GM18907 (cell line): Measurements from ENCODE around the gene CRYBA1.
A peak's percentile ranks its signal among the peaks of the same experiment; 100 is the strongest.

Experiments
- ATAC-seq: cut with Tn5 transposase; IDR thresholded peaks from one replicate; pipeline ENCODE4 v1.9.1; 2021; ENCODE audit warnings: mild to moderate bottlenecking, moderate library complexity; ENCODE audit not compliant: unreplicated experiment

The CRYBA1 gene

DNA sequence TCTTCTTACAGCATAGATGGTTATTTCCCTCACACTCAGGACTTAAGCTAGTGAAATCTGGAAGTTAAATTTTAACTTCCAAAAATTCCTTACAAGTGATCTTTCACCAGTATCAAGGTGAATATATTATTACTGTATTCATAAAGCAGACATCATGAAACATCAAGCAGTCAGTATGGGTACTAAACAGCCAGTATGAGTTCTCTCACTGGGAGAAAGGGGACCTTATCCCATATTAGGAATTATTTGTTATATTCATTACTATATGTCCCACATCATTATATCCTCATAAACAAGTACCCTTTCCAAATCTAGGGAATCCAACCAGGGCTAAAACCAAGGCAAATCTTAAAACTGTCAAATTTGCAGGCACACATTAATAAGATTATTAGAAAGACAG is 32.0 kb downstream of the CRYBA1 start:
- no peak for ATAC-seq

DNA sequence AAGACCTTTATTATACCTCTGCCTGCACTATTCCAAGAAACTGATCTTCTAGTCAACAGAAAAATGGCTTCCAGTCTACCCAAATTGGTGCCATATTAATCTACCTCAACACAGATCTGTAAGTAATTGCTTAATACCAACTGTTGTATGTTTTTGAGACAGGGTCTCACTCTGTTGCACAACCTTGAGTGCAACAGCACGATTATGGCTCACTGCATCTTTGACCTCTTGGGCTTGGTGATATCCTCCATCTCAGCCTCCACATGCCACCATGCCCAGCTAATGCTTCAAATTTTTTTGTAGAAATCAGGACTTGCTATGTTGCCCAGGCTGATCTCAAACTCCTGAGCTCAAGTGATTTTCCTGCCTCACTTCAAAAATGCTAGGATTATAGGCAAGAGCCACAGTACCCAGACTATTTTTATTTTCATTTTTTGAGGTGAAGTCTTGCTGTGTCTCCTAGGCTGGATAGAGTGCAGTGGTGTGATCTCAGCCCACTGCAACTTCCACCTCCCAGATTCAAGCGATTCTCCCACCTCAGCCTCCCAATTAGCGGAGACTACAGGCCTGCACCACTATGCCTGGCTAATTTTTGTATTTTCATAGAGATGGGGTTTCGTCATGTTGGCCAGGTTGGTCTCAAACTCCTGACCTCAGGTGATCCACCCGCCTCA is 32.9 kb downstream of the CRYBA1 start:
- no peak for ATAC-seq

DNA sequence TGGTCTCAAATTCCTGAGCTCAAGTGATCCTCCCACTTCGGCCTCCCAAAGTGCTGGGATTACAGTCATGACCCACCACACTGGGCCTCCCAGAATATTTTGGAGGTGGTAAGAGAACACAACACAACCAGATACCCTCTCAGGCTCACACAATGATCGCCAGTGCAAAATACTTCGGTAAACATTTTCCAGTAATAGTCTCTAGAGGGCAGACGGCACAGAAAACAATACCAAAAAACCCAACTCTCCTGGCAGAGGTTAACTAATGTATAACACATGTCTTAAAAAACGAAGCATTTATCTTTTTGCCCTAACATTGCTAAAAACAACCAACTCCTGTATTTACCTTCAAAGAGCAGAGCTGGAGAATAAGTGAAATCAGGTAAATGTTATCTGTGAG is 36.8 kb downstream of the CRYBA1 start:
- no peak for ATAC-seq

DNA sequence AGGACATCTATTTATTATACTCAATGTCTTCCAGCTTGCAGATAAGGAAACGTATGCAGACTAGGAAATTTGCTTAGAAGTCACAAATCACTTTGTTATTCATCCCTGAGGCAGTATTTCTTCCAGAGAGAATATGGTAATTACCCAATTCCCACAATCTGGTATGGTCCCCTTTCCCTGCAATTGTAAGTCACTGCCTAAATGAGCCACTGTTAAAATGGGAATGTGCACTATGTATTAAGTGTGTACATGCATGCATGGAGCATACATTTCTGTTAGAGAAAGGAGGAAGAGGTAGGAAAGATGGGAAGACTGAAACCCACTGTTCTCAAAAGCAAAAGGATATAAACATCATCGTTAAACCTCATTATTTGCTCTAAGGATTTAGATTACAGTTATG is 37.3 kb downstream of the CRYBA1 start:
- ATAC-seq: no peak

DNA sequence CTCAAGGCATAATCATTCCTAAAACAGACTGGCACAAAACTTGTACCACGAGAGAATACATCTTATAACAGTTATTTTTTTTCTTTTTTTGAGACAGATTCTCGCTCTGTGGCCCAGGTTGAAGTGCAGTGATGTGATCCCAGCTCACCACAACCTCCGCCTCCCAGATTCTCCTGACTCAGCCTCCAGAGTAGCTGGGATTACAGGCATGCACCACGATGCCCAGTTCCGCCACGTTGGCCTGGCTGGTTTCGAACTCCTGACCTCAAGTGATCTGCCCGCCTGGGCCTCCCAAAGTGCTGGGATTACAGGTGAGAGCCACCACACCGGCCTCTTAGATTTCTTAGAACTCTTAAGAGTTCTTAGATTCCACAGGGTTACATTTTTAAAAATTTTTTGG is 43.2 kb downstream of the CRYBA1 start:
- no peak for ATAC-seq

DNA sequence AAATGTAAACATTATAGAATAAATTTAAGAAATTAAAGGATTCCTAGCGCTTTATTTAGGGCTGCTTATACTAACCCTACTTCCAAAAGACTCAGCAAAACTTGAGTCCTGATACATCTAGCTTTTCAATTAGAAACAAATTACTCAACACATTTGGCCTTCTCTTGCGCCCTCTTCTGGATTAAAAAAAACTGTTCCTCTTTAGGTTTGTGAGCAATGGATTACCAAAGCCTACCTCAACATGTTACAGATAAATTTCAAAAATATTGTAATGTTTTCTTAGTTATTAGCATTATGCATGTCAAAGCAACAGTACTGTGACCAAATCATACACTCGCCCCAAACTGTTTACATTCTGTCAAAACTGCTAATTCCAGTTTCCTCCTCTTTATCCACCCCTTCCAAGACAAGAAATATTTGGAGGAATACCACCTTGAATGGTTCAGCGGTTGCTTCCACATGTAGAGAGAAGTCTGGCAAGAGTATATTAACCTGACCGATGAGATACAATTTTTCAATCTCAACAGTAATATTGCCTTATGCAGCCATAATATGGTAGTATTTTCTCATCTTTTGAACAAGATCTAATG is 44.6 kb downstream of the CRYBA1 start:
- no peak for ATAC-seq

DNA sequence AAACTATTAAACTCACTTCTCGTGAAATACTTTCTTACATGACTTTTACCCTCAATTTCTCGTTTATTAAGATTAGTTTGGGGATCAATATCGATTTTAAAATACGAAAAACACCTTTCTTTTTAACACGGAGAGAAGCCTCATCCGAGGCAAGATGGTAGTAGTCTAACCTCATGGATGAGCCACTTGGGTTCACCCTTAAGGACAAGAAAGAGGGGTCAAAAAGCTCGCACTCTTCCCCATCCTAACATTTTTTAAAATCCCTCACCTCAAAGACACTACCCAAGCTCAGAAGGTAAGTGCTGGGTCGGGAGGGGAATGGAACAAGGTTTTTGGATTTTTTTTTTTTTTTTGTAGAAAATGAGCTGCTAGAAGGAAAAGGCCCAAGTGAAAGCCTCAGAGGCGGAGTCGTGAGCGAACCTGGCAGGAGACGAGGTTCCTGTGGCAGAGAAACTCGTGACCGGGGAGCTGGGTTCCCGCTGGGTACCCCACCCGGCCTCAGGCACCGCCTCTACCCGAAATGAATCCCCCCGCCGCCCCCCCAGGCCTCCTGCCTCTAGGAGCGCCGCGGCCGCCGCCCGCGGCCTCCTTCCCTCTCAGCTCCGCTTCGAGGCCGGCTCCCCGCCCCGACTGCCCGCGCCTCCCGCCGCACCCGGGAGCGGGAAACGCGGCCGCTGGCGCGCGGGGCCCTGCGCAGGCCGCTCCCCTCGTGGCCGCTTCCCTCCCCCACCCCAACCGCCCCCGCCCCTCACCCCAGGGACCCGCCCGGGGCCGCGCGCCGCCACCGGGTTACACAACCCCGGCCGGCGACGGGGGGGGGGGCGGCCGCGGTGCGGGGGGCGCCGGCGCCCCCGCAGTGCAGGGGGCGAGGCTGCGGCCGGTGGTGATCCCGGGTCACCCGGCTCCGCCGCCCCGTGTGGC is 45.7 kb downstream of the CRYBA1 start:
- peak; percentile 12 for ATAC-seq

DNA sequence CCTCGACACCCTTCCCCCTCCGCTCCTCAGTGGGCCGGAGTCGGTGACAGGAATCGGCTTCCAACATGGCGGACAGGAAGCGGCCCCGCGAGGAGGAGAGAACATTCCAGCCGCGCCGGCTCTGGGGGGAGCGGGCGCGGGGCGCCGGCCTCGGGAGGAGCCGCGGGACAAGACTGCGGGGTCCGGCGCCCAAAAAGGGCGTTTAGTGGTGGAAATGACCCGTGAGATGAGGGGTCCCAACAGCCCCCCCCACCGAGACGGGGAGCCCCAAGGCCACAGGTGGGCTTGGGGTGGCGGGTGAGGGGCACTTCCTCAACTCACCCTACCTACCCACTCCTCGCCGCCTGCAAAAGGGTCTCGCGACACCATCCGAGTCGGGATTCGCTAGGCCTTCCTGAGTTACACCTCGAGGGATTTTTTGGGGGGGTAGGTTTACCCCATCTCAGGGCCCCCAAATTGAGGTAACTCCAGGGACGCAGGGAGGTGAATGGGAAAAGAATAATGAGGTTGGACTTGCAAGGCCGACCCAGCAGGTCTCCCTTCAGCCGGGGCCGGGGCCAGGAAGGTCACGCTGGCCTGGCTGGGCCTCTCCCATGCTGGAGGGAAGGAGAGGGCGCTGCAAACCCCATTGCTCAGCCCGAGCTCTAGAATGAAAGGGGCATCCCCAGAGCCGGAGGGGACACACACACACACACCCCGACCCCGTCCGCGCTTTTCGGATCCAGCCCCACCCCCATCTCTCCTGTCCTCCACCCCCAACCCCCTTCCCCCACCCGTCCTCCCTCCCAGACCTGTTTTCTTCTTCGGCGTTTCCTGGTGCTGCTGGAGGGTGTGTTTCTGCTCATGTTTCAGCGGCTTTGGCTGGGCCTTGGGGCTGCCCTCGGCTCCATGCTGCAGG is 46.6 kb downstream of the CRYBA1 start:
- peak; percentile 23 for ATAC-seq

DNA sequence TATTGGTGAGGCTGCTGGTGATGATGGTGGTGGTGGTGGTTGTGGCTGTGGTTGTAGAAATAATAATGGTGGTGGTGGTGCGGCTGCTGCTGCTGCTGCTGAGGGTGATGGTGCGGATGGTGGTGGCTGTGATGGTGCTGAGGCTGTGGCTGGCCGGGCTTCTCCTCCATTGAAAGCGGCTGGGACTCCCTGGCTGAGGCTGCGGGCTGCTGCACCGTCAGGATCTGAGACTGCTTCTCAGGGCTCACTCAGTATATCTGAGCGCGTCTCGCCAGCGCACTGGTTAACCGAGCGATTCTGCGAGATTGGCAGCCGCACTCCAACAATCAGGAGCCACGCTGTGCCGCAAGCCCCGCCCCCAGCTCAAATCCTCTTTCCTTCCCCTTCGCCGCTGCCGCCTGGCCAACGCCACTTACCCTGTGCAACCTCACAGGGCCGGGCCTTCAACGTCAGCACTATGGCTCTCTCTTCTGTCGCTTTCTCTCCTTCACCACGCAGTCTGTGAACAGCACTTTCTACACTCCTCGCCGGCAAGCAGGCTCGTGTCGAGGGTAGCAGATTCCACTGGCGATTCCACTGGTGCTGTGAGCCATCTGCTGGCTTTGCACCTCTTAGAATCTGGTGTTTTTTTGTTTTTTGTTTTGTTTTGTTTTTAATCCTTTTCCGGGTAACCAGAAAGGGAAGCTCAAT is 47.4 kb downstream of the CRYBA1 start, which contains the start of gene NUFIP2:
TSS of gene NUFIP2 (minus strand) at position 259 of the 690 bp plus-strand sequence. CDS start at position 170, 89 bp downstream.
- peak; percentile 85 for ATAC-seq

DNA sequence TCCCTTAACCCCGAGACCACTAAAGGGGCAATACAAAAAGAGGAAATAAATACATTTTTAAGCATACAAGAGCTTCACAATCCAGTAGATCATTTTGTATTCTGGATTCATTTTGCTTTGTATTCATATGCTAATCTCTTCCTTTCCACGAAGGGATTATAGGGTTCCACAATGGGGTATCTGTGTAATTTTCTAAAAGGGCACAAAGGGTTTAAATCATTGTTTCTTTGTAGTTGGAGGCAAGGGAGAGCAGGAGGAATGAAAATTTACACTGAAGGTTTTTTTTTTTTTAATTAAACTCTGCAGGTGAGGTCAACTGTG is 47.9 kb downstream of the CRYBA1 start:
- ATAC-seq: no peak

DNA sequence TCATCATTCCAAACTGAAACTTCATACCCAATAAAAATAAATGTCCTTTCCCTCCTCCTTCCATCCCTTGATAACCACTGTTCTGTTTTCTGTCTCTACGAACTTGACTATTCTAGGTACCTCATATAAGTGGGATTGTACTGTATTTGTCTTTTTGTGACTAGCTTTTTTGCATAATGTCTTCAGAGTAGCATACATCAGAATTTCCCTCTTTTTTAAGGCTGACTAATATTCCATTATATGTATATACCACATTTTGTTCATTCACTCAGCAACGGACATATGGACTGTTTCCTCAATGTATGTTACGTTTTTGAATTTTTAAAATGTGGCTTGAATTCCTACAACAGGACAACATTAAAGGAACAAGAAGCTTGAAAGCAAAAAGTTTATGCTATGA is 48.8 kb downstream of the CRYBA1 start:
- no peak for ATAC-seq

DNA sequence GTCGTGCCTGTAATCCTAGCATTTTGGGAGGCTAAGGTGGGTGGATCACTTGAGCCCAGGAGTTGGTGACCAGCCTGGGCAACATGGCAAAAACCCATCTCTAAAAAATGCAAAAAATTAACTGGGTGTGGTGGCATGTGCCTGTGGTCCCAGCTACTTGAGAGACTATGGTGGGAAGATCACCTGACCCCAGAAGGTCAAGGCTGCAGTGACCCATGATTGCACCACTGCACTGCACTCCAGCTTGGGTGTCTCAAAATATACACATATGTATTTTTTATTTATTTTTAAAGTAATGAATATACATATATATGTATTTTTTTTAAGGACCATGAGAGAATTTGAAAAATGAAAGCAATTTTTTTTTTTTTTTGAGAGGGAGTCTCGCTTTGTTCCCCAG is 52.4 kb downstream of the CRYBA1 start:
- ATAC-seq: no peak

DNA sequence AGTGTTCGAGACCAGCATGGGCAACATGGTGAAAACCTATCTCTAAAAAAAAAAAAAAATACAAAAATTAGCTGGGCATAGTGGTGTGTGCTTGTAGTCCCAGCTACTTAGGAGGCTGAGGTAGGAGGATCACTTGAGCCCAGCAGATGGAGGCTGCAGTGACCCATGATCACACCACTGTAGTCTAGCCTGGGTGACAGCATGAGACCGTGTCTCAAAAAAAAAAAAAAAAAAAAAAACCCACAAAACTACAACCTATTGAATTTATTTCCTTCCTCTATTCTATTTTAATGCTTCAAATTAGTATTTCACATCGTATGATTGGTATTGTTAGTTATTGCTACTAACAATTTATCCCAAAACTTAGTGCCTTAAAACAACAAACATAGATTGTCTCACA is 56.7 kb downstream of the CRYBA1 start:
- ATAC-seq: no peak
